ENCODE results near the gene IGF2BP1.

Gene IGF2BP1

GRCh38 chr17:49104511-49105074 is 107.4 kb downstream of the IGF2BP1 start:
- TF ChIP-seq, protein P1, sequence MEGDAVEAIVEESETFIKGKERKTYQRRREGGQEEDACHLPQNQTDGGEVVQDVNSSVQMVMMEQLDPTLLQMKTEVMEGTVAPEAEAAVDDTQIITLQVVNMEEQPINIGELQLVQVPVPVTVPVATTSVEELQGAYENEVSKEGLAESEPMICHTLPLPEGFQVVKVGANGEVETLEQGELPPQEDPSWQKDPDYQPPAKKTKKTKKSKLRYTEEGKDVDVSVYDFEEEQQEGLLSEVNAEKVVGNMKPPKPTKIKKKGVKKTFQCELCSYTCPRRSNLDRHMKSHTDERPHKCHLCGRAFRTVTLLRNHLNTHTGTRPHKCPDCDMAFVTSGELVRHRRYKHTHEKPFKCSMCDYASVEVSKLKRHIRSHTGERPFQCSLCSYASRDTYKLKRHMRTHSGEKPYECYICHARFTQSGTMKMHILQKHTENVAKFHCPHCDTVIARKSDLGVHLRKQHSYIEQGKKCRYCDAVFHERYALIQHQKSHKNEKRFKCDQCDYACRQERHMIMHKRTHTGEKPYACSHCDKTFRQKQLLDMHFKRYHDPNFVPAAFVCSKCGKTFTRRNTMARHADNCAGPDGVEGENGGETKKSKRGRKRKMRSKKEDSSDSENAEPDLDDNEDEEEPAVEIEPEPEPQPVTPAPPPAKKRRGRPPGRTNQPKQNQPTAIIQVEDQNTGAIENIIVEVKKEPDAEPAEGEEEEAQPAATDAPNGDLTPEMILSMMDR (IDR thresholded peaks at IDR 0.05; ENCODE audit: low read depth, low read length), result no peak
- no peak overlapping the region for H3K4me3 ChIP-seq (ENCODE audit: low read depth, low read length)
